Stimulated activated CD4-positive, alpha-beta T cell treated with anti-CD3 and anti-CD28 coated beads, Interleukin-1b, Interleukin-23, amount 100 ng/mL, for 48 hours (primary cell): ENCODE data around the gene GABRG2.
"Not testable (repeated sequence)": the region's sequence is repeated elsewhere in the genome, so short reads cannot be mapped to it uniquely, and the experiment has no call there.

ENCODE experiments used
- DNase-seq: peaks from one replicate; pipeline ENCODE4 v3.0.0-alpha.2; 2020

The GABRG2 gene

DNA sequence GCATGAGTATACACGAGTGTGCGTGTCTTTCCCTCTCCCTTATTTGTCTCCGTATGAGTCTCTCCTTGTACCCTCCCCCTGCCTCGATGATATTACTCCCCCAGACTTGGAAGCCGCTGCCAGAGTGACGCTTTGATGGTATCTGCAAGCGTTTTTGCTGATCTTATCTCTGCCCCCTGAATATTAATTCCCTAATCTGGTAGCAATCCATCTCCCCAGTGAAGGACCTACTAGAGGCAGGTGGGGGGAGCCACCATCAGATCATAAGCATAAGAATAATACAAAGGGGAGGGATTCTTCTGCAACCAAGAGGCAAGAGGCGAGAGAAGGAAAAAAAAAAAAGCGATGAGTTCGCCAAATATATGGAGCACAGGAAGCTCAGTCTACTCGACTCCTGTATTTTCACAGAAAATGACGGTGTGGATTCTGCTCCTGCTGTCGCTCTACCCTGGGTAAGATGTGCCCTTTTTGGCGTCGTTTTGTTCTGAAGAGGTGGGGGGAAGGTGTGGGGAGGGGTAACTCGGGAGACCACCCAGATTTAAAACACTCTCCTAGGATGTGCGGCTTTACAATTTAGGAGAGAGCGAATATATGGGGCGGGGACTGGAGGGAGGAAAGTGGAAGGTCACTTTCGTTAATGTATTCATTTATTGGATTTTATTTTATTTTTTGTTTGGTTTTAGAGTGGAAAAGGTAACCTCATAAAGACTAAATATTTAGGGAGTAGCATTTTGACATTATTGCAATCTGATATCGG is at the start of gene GABRG2:
GABRG2 (plus strand) TSS at position 119 of the 757 bp plus-strand sequence; CDS start at position 346, 227 bp downstream.
- DNase-seq: no peak

DNA sequence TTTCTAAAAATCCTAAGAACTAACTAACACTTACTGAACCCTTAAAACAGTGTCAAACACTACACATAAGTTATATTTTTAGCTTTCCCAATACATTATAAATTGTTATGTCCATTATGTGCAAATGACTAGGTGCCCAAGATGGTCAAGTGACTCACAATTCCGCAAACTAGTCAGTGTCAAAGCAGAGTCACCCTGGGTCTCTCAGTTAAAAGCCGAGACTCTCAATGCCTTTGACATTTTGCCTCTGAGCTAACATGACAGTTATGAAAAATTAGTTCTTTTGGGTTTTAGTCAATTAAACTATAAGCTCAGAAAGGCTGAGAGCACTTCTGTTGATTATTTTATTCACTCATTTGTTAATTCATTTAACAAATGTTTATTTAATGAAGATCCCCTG is 42.3 kb upstream of the GABRG2 start:
- DNase-seq: no peak

DNA sequence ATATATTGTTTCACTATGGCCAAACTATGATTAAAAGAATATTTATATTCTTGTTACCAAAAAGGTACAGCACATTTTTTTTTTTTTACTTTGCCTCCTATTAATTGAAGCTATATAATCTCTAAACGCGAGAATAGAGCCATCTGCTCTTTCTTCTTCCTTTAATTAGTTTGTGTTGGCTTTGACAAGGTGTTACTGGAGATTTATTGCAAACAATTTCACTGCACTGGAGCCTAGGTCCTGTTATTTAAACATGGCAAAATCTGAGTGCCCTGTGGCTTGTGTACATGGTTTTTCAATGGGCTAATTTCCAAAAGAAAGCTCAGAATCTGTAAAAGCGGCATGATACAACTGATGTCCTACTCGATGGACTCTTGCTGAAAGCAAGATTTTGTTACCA is 40.8 kb upstream of the GABRG2 start:
- DNase-seq: no peak

DNA sequence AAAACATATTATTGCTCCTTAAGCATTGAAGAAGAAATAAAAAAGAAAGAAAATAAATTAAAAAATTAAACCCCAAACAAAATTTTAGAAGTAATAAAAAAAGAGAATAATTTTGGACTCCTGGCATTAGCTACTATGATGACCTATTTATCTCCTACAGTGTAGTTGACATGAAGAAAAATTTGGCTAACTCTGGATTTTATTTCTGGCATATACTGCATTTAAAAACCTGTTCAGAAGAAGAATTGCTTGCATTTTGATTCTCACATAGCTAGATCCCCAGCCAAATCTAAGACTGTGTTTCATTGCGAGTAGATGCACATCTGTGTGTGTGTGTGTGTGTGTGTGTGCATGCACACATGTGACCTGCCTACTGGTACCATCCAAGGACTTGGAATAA is 30.1 kb upstream of the GABRG2 start:
- no peak for DNase-seq

DNA sequence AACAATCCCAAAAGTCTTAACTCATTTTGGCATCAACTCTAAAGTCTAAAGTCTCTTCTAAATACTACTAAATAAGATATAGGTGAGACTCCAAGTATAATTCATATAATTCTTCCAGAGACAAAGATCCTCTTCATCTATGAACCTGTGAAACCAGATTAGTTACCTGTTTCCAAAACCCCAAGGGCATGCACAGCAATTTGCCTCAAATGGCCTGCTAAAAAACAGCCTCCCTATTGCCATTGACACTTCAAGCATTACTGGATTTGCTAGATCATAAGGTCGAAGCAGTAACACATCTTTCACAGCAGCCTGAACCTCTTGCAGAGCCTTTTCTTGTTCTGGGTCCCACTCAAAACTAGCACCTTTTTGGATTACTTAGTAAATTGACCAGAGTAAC is 20.3 kb upstream of the GABRG2 start:
- DNase-seq: no peak

DNA sequence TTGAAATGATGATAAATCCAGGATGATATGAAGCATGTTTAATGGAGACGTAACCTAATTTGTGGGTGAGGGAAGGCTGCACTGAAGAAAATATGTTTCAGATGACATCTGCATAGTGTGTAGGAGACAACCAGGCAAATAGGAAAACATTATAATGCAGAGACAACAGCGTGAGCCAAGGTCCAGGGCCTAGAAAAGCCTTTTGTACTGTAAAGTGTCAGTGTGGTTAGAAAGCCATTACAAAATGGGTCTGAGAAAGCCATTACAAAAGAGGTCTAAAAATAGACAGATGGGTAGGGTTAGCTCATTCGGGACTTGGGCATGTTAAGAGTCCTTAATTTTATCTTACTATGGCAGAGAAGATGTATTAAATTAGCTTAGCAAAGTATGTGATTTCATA is 14.9 kb upstream of the GABRG2 start:
- DNase-seq: no peak

DNA sequence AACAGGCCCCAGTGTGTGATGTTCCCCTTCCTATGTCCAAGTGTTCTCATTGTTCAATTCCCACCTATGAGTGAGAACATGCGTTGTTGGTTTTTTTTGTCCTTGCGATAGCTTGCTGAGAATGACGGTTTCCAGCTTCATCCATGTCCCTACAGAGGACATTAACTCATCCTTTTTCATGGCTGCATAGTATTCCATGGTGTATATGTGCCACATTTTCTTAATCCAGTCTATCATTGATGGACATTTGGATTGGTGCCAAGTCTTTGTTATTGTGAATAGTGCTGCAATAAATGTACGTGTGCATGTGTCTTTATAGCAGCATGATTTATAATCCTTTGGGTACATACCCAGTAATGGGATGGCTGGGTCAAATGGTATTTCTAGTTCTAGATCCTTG is 12.5 kb upstream of the GABRG2 start:
- DNase-seq: not testable (repeated sequence)

DNA sequence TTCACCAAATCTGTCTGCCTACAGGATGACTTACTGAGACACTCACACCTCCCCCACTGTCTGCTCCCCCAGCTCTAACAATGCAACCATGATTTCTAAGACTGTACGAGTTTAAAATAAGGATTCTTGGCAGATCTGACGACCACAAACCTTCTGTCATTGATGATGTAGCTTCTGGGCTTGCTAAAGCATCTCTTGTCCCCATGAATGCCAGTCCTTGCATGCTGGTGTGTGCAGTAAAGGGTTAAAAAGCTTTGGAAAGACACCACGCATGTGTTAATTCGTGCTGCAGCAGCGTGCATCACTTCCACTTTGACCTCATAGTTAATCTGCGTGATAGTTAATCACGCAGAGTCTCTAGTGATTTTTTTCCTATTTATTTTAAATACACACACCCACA is 411 bp upstream of the GABRG2 start:
- DNase-seq: no peak

DNA sequence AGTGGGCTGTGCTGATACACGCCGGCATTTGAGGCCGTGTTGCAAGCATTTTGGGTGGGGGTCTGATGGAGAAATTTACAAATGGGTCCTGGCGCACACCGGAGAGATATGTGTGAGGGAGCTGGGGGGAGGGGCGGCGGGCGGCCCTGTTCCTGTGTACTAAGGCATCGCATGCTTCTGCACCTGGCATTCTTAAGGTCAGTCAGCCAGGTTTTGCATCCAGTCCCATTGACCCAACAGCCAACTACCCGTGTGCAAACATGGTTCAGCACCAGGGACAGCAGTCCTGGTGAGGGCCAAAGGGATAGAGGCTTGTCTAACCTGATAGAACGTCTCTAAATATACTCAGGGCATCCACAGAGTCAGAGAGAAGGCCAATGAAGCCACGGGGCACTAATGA is 839 bp downstream of the GABRG2 start:
- DNase-seq: no peak

DNA sequence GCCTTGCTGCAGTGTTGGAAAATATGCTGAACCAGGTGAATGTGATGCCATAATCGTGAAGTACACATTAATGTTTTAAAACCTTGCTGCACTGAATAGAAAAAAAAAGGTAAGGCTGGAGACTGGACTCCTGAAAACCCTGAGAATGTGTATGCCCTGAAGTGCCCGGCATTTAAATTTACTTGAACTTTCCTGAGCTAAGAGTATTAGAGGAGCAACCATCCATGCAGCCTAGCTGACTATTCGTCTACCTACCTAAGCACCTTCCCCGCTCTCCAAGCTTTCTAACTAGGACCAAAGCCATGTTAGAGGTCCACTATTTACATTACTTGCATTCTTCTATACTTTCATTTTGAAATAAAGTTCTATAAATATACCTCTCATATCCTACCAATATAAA is 1.4 kb downstream of the GABRG2 start:
- no peak for DNase-seq

DNA sequence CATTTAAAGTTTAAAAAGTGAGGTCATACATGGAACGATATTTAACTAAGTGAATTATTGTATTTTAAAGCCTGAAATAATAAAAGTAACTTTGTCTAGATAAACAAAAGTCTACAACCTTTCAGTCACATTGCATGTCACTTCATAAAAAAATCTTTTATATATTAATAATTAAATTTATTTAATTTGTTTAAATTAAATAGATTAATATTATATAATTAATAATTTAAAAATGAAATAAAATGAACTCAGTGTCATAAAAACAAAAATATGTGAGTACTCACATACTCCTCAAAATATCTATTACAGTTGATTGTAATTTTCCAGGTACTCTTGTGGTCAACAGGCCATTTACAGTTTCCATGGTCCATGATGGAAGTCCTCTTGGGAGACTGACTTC is 11.2 kb downstream of the GABRG2 start:
- DNase-seq: no peak

DNA sequence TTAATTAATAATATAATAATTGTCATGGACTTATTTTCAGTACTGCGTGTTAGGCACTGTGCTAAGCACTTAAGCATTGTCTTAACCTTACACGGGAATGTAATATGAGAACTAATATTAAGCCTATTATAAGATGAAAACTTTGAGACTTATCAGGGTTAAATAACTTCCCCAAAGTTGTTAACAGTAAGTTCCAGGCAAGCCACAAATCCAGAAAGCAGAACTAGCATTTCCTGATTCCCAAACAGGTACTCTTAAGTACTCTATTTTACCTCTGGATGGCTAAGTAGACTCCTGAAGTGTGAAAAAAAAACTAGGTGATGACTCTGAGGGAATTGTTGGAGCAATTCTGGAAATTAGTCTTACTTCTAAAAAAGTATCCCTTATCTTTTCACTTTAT is 23.8 kb downstream of the GABRG2 start:
- no peak for DNase-seq

DNA sequence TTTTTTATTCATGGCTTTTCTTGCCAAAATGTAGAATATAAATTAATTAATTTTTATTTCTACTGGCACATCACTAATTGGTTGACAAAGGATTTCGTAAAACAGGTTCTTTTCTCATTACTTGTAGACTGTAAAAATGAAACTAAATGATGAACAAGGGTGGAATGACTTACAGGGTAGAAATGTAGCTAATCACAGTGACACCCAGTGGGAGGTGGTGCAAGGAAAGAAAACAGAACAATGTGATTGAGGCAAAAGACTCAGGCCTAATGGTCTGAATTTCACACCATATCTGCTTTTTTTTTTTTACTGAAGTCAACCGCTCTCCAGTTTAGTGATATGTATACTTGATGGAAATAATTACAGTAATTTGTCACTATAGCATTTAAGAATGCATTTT is 28.9 kb downstream of the GABRG2 start:
- no peak for DNase-seq

DNA sequence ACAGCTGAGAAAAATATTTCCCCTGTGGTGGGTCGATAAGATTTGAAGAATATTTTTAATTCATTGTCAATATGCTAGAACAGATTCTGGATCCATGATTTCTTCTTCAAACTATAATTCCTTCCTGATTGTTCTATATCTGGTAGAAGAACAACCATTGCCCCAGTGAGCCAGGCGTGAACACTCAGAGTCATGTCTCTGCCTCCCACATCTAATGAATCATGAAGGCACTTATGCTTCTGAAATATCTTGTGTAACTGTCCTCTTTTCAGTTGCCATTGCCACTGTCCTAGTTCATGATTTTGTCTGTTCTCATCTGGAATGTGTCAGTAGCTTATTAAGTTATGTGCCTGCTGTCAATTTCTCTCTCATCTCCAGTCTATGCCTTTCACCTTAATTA is 40.0 kb downstream of the GABRG2 start:
- DNase-seq: no peak

DNA sequence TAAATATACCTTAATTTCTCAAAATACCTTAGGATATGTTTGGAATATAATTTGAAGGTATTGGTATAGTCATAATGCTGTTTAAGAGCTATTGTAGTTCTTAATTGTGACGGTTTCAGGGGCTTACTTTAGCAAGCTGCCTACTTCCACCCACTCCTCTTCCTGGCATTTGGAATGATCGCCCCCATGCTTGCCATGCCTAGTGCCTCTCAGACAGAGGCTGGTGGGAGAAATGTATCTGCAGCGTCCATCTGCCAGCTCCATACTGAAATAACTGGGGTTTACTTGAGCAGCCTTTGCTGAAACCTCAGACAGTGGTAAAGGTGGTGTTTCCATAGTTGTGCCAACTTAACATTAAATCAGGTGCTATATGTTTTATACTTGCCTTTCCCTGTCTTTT is 52.2 kb downstream of the GABRG2 start:
- no peak for DNase-seq

DNA sequence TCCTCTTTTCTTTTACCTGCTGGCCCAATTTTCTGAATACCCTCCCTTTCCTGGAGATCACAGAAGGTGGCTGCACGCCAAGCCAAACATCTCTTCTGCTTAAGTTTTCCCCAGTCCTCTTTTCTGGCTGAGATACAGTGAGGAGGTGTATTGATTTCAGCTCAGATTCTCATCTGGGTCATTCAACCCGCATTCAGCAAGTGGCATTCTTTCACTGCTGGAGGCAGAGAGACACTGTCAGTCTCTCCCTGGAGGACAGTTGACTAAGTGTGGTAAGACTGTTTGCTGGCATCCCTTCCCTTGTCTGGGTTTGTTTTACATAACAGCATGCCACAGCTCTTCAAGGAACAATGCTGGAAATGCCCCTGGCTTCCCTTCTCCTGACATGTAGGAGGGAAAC is 60.5 kb downstream of the GABRG2 start:
- DNase-seq: no peak

DNA sequence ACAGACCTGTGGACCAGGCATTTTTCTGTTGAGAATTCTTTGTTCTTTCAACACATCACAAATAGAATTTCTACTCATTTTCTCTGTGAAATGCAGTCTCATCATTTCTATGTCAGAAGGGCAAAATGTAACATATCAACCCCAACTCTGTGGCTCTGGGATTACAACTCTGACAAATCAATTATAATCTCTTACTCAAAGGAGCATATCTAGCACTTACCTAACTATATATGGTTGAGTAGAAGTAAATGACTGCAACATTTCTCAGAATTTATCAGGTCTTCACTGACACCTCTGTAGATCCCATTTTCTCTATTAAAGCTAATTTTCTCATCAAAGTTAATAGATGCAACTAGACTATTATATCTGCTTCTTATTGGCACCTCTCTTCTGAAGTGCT is 64.8 kb downstream of the GABRG2 start:
- DNase-seq: no peak

DNA sequence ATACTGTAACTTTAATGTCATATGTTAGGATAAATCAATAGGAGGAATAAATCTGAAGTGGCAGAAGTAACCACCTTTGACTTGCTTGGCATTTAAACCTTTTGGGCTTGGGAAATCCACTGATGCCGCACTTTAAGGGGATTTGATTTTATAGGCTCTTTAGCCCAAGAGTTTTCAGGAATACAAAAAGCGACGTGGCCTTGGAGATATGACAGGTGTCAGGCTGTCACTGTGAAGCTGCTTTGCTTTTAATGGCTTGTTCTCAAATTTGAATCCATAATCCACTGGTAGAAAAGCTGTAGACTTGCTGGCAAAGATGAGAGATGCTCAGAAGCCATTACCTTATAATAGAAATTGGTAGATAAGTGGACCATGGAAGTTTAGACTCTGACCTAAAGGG is 71.6 kb downstream of the GABRG2 start:
- DNase-seq: no peak

DNA sequence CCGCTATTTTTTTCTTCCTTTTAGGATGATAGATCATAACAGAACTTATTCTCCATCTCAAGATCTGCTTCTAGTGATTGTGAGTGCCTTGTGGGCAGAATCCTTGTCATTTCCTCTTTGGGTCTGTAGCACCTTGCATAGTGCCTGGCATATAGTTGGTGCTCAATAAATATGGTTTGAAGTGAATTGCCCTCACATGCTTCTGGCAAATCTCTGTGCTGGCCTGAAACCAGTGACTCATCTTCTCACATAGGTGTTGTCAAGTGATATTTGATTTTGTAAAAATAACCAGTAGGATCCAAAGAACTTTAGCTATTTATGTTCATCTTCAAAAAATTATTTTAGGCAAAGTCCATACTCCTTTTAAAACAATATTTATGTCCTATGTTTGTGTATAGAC is 86.7 kb downstream of the GABRG2 start:
- DNase-seq: no peak

DNA sequence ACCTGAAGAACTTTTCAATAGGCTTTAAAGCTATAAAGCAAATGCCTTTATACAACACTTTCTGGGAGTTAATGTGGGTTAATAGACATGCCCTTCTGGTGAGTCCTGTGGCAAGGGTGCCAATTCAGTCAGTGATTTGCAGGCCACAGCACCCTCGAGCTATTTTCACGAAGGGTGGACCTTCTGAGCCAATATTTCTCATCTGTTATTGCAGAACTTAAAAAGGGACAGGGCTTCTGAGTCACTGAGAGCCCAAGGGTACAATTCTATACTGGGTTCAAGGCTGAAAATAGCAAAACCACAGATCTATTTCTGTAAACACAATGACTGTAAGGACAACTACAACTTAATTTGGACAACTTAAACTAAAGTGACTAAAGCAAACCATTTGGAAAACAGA is 92.8 kb downstream of the GABRG2 start:
- DNase-seq: no peak

DNA sequence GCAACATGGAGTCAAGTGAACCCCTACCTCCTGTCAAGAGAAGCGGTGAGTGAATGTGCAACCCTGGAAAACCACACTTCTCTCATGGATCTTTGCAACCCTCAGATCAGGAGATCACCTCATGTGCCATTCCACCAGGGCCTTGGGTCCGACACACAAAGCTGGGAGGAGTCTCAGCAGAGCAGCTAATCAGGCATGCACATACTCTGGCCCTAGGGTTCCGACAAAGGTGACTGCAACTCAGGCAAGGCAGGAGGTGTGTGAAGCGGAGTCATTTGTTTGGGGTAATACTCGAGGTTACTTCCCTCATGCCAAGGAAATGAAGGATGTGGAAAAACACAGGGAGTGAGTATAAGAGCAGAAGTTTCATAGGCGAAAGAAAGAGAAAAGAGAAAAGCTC is 96.1 kb downstream of the GABRG2 start:
- no peak for DNase-seq

DNA sequence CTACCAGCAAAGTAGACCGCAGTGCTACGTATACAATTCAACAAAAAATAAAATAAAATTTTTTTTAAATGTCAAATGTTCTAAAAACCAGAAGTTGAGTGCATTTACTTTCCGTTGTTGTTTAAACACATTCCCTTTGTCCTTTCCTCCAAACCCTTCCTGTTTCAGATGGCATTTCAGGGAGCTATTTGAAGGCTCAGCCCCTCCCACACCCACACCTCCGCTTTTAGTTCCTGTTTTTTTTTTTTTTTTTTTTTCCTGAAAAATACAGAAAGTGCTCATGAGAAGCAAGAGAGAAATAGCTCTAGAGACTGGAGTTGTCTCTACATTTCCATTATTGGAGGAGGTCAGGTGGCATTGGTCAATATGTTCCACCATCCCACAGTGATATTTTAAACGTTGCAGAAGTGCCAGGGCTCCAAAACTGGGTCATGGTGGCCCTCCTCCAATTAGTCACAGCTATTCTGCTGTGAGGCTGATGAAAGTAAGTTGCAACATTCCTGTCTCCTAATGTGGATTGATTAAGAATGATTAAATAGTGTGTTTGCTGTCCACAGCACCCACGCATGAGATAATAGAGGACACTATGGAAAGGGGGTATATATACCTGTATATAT is 106.9 kb downstream of the GABRG2 start:
- DNase-seq: no peak

DNA sequence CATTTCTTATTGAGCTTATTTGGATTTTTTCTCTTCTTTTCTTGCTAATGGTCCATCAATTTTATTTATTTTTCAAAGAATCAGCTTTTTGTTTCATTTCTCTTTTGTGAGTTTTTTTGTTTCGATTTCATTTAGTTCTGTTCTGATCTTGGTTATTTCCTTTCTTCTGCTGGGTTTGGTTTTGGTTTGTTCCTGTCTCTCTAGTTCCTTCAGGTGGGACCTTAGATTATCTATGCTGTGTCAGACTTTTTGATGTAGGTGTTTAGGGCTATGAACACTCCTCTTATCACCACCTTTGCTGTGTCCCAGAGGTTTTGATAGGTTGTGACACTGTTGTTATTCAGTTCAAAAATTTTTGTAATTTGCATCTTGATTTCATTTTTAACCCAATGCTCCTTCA is 119.8 kb downstream of the GABRG2 start:
- no peak for DNase-seq

DNA sequence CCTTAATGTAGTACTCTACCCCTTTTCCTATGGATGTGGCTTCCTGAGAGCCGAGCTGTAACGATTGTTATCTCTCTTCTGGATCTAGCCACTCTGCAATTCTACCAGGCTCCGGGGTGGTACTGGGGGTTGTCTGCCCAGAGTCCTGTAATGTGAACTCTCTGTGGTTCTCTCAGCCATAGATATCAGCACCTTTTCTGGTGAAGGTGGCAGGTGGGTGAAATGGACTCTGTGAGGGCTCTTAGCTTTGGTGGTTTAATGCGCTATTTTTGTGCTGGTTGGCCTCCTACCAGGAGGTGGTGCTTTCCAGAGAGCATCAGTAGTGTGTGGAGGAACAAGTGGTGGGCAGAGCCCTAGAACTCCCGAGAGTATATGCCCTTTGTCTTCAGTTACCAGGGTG is 122.1 kb downstream of the GABRG2 start:
- no peak for DNase-seq

DNA sequence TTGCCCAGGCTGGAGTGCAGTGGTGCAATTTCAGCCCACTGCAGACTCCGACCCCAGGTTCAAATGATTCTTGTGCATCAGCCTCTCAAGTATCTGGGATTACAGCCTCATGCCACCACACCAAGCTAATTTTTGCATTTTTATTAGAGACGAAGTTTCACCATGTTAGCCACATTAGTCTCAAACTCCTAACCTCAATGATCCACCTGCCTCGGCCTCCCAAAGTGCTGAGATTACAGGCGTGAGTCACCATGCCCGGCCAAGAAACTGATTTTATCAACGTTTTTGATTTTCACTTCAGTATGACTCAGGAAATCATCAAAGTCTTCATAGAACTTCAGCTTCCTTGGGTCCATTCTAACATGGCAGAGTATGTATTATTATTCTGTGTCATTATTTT is 125.4 kb downstream of the GABRG2 start:
- DNase-seq: no peak
